Keratinocyte (primary cell): ENCODE data around the gene BDP1.

Experiments used
- CTCF ChIP-seq, 3 experiments: IDR thresholded peaks in 1 of 3; conservative IDR thresholded peaks in 1 of 3; optimal IDR thresholded peaks in 1 of 3; 2 replicates in 2 of 3; 3 replicates in 1 of 3; pipeline versions ENCODE3 to v1.5.1; 2011; ENCODE audit warnings: low read length in 3 of 3, mild to moderate bottlenecking in 3 of 3, moderate library complexity in 2 of 3, control low read depth in 1 of 3, inconsistent platforms in 1 of 3; ENCODE audit not compliant: insufficient read depth in 2 of 3; ENCODE audit errors: extremely low read depth in 1 of 3
- EZH2 ChIP-seq: IDR thresholded peaks from one replicate; pipeline ENCODE4 v1.6.1; 2012; ENCODE audit warnings: inconsistent platforms, mild to moderate bottlenecking, low read length, moderate library complexity

DNA sequence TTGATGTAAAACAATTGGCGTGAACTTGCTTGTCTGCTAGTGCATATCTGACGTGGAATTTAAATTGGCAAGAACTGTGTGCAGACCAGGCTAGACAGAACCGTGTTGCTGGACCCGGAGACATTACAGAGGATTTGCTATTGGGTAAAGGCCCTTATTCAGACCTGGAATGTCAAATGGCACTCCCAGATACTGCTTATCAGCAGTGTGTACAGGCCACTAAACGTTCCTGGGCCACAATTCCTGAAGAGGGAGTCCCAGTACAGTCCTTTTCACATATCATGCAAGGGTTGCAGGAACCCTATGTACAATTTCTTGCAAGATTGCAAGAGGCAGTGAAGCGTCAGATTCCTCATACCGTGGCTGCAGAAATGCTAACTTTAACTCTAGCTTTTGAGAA lies 118.1 kb downstream of the BDP1 start:
- no peak for TF ChIP-seq CTCF (optimal IDR thresholded peaks at IDR 0.05 in 1 of 3, IDR thresholded peaks at IDR 0.05 in 1 of 3, conservative IDR thresholded peaks at IDR 0.05 in 1 of 3; ENCODE audit: extremely low read depth in 1 of 3, insufficient read depth in 2 of 3, low read length in 3 of 3)
- no peak for TF ChIP-seq EZH2
